ENCODE results near the gene CHRDL2.
"Not testable (repeated sequence)": the region's sequence is repeated elsewhere in the genome, so short reads cannot be mapped to it uniquely, and the experiment has no call there.

The CHRDL2 gene

DNA sequence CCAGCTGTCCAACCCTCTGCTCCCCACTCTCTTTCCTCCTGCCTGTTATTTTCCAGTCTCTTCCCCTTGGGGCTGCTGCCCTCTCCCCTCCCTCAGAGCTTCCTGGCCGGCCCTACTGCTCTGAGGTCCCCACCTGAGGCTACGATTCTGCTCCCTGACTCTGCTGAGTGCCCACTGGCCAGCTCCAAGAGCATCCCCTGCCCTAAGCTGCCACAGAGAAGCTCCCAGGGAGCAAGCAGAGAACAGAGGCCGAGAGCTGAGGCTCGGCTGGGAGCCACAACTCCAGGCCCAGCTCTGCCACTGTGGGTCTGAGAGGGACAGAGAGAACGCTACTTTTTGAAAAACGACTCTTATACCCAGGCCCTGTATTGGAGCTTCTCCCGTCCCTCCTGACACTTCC lies 61.1 kb downstream of the CHRDL2 start:
- H3K27ac ChIP-seq = no peak overlapping the region
- TF ChIP-seq, protein P1, sequence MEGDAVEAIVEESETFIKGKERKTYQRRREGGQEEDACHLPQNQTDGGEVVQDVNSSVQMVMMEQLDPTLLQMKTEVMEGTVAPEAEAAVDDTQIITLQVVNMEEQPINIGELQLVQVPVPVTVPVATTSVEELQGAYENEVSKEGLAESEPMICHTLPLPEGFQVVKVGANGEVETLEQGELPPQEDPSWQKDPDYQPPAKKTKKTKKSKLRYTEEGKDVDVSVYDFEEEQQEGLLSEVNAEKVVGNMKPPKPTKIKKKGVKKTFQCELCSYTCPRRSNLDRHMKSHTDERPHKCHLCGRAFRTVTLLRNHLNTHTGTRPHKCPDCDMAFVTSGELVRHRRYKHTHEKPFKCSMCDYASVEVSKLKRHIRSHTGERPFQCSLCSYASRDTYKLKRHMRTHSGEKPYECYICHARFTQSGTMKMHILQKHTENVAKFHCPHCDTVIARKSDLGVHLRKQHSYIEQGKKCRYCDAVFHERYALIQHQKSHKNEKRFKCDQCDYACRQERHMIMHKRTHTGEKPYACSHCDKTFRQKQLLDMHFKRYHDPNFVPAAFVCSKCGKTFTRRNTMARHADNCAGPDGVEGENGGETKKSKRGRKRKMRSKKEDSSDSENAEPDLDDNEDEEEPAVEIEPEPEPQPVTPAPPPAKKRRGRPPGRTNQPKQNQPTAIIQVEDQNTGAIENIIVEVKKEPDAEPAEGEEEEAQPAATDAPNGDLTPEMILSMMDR (conservative IDR thresholded peaks at IDR 0.05) = no peak

GRCh38 chr11:74669211-74670160 lies 61.7 kb downstream of the CHRDL2 start:
- H3K27ac ChIP-seq = no peak overlapping the region
- TF ChIP-seq, protein P1 (conservative IDR thresholded peaks at IDR 0.05) = no peak

DNA sequence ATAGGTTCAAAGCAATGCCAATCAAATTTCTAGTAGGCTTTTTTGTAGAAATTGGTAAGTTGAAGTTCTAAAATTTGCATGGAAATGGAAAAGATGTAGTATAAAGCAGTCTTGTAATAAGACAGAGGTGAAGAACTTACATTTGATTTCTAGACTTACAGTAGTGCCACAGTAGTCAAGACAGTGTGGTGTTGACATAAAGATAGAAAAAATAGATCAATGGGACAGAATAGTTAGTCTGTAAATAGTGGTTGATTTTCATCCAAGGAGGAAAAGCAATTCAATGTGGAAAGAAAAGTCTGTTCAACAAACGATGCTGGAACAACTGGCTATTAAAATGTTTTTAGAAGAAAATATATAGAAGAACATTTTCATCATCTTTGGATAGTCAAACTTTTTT lies 67.9 kb downstream of the CHRDL2 start:
- peak overlapping the region; percentile 11; the same call in 1 of the 2 replicates for H3K27ac ChIP-seq
- TF ChIP-seq, protein P1 (conservative IDR thresholded peaks at IDR 0.05) = no peak

GRCh38 chr11:74662487-74663103 lies 68.6 kb downstream of the CHRDL2 start:
- TF ChIP-seq, protein P1 (conservative IDR thresholded peaks at IDR 0.05) = no peak
- H3K27ac ChIP-seq = peak overlapping the region; percentile 11; the same call in 1 of the 2 replicates

GRCh38 chr11:74659124-74659523 lies 72.1 kb downstream of the CHRDL2 start:
- H3K27ac ChIP-seq = not testable (repeated sequence)

- no peak overlapping the region for H3K27ac ChIP-seq
- TF ChIP-seq, protein P1 (conservative IDR thresholded peaks at IDR 0.05) = no peak
Observed at GRCh38 chr11:74654976-74655375, 76.2 kb downstream of the CHRDL2 start.

DNA sequence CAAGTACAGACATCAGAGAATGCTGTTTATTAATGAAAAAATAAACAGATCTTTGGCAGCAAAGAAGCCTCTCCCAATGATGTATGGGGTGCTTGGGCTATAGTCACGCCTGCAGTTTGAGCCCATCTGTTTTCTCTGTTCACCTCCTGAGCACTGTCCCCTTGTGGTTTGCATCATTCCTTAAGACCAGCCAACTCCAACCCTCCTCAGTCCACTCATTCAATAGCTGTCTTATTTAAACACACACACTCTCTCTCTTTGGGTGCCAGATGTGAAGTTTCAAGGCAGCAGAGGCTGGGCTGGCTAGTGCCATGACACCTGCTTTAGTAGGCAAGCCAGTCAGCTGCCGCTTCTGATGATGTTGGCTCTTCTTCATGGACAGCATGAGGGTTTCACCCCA lies 80.7 kb downstream of the CHRDL2 start:
- H3K27ac ChIP-seq = no peak overlapping the region
- TF ChIP-seq, protein P1 (conservative IDR thresholded peaks at IDR 0.05) = no peak
